GM21515 (cell line): ENCODE data around the gene TOMM34.

Experiments
- ATAC-seq: cut with Tn5 transposase; IDR thresholded peaks from one replicate; pipeline ENCODE4 v1.9.1; 2021; ENCODE audit not compliant: unreplicated experiment

The TOMM34 gene

DNA sequence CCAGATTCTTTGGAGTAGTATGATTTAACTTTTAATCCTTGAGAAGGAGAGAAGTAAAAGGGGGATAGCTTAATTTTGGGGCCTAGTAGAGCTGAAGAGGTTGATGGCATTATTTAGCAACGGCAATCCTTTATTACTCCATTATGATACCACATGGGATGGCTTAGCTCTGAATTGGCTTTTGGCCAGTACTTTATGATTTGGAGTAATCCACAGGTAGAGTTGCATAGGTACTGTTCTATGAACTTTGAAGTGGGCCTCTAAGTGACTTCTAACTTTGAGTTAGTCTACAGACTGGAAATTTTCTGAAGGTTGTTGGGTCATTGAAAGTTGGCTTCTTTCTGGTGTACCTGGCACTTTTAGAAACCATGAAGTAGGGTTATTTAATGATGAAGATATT lies 63.1 kb downstream of the TOMM34 start:
- ATAC-seq = no peak

DNA sequence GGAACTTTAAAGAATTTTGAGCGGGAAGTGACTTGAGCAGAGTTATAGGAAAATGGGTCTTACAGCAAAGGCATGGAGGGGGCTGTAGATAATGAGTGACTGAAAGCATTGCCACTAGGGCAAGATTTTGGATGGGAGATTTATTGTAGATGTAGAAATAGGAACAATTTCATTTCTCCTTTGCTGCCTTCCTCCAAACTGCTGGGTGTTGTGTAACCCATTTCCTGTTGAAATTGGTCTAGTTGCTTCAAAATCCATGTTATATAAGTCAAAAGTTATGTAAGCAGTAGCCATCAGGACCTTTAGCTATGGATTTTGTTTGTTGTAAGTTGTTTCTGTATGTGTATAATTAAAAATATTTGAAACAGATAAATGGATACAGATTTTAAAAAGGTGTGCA lies 63.6 kb downstream of the TOMM34 start:
- no peak for ATAC-seq

DNA sequence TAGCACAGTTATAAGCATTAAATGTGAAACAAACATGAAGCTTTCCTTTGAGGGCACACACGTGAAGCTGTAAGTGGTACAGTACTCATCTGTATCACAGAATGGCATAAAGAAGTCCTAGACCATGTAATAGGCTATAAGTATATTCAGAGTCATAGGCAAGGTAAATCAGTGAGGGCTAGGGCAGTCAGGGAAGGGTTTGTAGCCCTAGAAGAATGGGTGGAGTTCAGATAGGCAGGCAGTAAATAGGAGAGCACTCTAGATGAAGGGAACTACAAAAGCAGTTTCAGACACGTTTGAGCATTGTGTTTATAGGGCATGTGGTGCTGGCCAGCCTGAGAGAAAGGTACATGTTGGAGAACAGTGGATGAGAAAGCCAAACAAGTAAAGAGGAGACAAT lies 65.2 kb downstream of the TOMM34 start:
- ATAC-seq = no peak
